GM23248 (cell line): Measurements from ENCODE around the gene SMURF2. TPM values are rescaled to one million over a fixed set of nuclear protein-coding genes. Genes with fewer than 3 reads are reported as not detected.
A peak's percentile ranks its signal among the peaks of the same experiment; 100 is the strongest.

ENCODE experiments used
- DNase-seq: peaks from one replicate; pipeline ENCODE4 v3.0.0-alpha.2; 2015
- H2AFZ ChIP-seq: fragments of 200-600 bp; sonication (generic); 2 replicates; pipeline ENCODE4 v1.6.1; 2016; ENCODE audit warnings: antibody characterized with exemption
- H3F3A ChIP-seq: fragments of 200-600 bp; sonication (generic); 2 replicates; pipeline ENCODE4 v1.6.1; 2016; ENCODE audit warnings: mild to moderate bottlenecking, antibody characterized with exemption, mixed run types; ENCODE audit not compliant: insufficient read depth
- H3K27ac ChIP-seq: fragments of 200-600 bp; sonication (generic); 2 replicates; pipeline ENCODE4 v1.5.1; 2016; ENCODE audit warnings: mild to moderate bottlenecking
- H3K27me3 ChIP-seq: fragments of 200-600 bp; sonication (generic); replicated peaks from 2 replicates; pipeline ENCODE4 v1.6.1; 2016; ENCODE audit warnings: mild to moderate bottlenecking; ENCODE audit not compliant: insufficient read depth
- H3K36me3 ChIP-seq: fragments of 200-600 bp; sonication (generic); 2 replicates; pipeline ENCODE4 v1.6.1; 2016; ENCODE audit warnings: low read depth, mild to moderate bottlenecking
- H3K4me1 ChIP-seq: fragments of 200-600 bp; sonication (generic); 2 replicates; pipeline ENCODE4 v1.6.1; 2016; ENCODE audit warnings: mild to moderate bottlenecking; ENCODE audit not compliant: insufficient read depth
- H3K4me2 ChIP-seq: fragments of 200-600 bp; sonication (generic); one replicate; pipeline ENCODE4 v1.6.1; 2016; ENCODE audit warnings: mild to moderate bottlenecking; ENCODE audit not compliant: unreplicated experiment
- H3K4me3 ChIP-seq: fragments of 200-600 bp; sonication (generic); 2 replicates; pipeline ENCODE4 v1.5.1; 2016; ENCODE audit warnings: mild to moderate bottlenecking
- H3K79me2 ChIP-seq: fragments of 200-600 bp; sonication (generic); 2 replicates; pipeline ENCODE4 v1.6.1; 2016; ENCODE audit warnings: mild to moderate bottlenecking; ENCODE audit not compliant: insufficient read depth
- H3K9ac ChIP-seq: fragments of 200-600 bp; sonication (generic); 2 replicates; pipeline ENCODE4 v1.6.1; 2016; ENCODE audit warnings: mild to moderate bottlenecking
- H3K9me2 ChIP-seq: fragments of 200-600 bp; sonication (generic); 2 replicates; pipeline ENCODE4 v1.6.1; 2016; ENCODE audit warnings: mixed run types, mild to moderate bottlenecking, moderate library complexity; ENCODE audit not compliant: insufficient read depth
- H3K9me3 ChIP-seq: fragments of 200-600 bp; sonication (generic); one replicate; pipeline ENCODE4 v1.6.1; 2017; ENCODE audit warnings: low read depth
- H4K20me1 ChIP-seq: fragments of 200-600 bp; sonication (generic); 2 replicates; pipeline ENCODE4 v1.6.0; 2016; ENCODE audit not compliant: insufficient read depth
- EZH2 ChIP-seq: fragments of 200-600 bp; sonication (generic); IDR thresholded peaks from 2 replicates; pipeline ENCODE4 v1.6.1; 2018; ENCODE audit warnings: antibody characterized with exemption, mild to moderate bottlenecking; ENCODE audit not compliant: insufficient read depth, poor library complexity, severe bottlenecking
- EZH2phosphoT487 ChIP-seq: fragments of 200-600 bp; sonication (generic); IDR thresholded peaks from 2 replicates; pipeline ENCODE4 v1.6.1; 2018; ENCODE audit warnings: antibody characterized with exemption, moderate library complexity, mild to moderate bottlenecking, low read depth; ENCODE audit not compliant: insufficient read depth
- WGBS, 2 experiments: methylation state at CpG; one replicate each; pipeline ENCODE4 v1.1.6; 2015 to 2017; ENCODE audit warnings: low lambda C conversion rate in 2 of 2, low coverage in 1 of 2; ENCODE audit errors: missing lambda C conversion rate in 2 of 2; 5-methylcytosine and 5-hydroxymethylcytosine counted together
- in situ Hi-C: fragments of 300-500 bp; cut with MboI; formaldehyde crosslinking; loops from 2 replicates; pipeline ENCODE4 v1.15.0; 2020
- polyA plus RNA-seq: library from polyadenylated mRNA; unstranded; fragments of >200 nt; fragmentation: Nextera tagmentation; extraction: Ambion mirVana; gene quantifications from 2 replicates; pipeline ENCODE4 v1.2.1, GENCODE V29; 2016
- total RNA-seq: library from RNA; depleted of rRNA; stranded (reverse); fragments of >200 nt; shearing (Covaris generic); gene quantifications from 2 replicates; pipeline ENCODE4 v1.2.3, GENCODE V29; 2014

Gene SMURF2
- total and polyA plus RNA-seq, 2 experiments from 2014 or later: 50.8 to 159 TPM

- Histone ChIP-seq H3K4me3 (no peak overlapping the region), H3K4me2 (peak overlapping the region; percentile 46), H4K20me1 (peaks cover 55% of the 10 kb centered on the region), H3K4me1 (peaks cover 92% of the 10 kb centered on the region), H3K9me3 (no peaks in the 10 kb centered on the region), H3K27me3 (no peaks in the 10 kb centered on the region), H2AFZ (no peak overlapping the region), H3K9ac (peak overlapping the region; percentile 31; the same call in 1 of the 2 replicates), H3K36me3 (peaks cover 24% of the 10 kb centered on the region), H3K79me2 (peaks cover 98% of the 10 kb centered on the region), H3K9me2 (no peaks in the 10 kb centered on the region), H3F3A (peaks cover 94% of the 10 kb centered on the region), H3K27ac (peak overlapping the region; percentile 74)
- TF ChIP-seq EZH2 (no peak), EZH2phosphoT487 (no peak)
- WGBS, 2 experiments: 89 to 91% methylated on average over 3 of the region's 3 CpGs
- no peak for DNase-seq
- in situ Hi-C loops: no loop called here
Measured at GRCh38 chr17:64632194-64632593, 29.9 kb downstream of the SMURF2 start.

DNA sequence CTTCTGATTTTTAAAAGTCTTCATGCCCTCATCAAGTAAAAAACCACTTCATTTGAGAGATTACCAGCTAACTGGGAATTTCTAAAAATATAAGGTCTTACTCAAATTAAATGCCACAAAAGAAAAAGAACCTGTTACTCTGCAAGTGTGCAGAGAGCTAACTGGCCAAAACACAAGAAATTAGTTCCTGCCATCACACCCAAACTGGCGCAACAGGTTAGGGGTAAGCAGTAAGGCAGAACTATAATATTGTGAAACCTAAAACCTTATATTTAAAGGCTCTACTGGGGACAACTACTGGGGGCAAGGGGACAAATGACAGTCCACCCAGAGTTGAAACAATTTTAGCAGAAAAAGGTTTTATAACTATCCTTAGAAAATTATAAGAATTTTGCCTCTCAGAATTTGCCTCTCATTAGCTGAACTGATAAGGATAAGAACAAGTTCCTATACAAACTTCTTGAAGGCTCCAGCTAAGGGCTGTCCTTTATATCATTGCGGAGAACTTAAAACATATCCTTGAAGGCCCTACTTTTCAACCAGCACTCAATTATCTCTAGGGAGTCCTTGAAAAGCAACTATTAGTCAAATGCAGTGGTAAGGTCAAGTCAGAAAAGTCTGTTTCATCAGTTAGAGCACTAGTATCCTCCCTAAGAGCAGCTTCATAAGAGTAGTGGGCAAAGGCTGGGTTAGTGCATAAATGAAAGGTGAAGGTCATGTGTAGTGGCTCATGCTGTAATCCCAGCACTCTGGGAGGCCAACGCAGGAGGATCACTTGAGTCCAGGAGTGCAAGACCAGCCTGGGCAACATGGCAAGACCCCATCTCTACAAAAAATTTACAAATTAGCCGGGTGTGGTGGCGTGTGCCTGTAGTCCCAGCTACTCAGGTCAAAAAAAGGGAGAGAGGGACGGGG, 31.5 kb downstream of the SMURF2 start:
- TF ChIP-seq EZH2phosphoT487 (no peak), EZH2 (no peak)
- H3K9me3 ChIP-seq: no peaks in the 10 kb centered on the region
- peak overlapping the region; percentile 8; the same call in 1 of the 2 replicates for H3K27ac ChIP-seq
- in situ Hi-C loops: no loop called here
- WGBS, 2 experiments: 96 to 99% methylated on average over 5 to 6 of the region's 6 CpGs
- no peak overlapping the region for H3K4me2 ChIP-seq
- H3K9me2 ChIP-seq: no peaks in the 10 kb centered on the region
- peaks cover 100% of the 10 kb centered on the region for H3K79me2 ChIP-seq
- peaks cover 19% of the 10 kb centered on the region for H3K36me3 ChIP-seq
- no peak overlapping the region for H3K9ac ChIP-seq
- peaks cover 94% of the 10 kb centered on the region for H3K4me1 ChIP-seq
- no peaks in the 10 kb centered on the region for H3K27me3 ChIP-seq
- H2AFZ ChIP-seq: no peak overlapping the region
- no peak overlapping the region for H3K4me3 ChIP-seq
- H4K20me1 ChIP-seq: peaks cover 59% of the 10 kb centered on the region
- DNase-seq: no peak
- H3F3A ChIP-seq: peaks cover 93% of the 10 kb centered on the region

- Histone ChIP-seq H3K27me3 (no peaks in the 10 kb centered on the region), H3K4me3 (no peak overlapping the region), H3K4me1 (peaks cover 94% of the 10 kb centered on the region), H3K79me2 (peaks cover 100% of the 10 kb centered on the region), H3K4me2 (no peak overlapping the region), H3K9me2 (no peaks in the 10 kb centered on the region), H3K36me3 (peaks cover 14% of the 10 kb centered on the region), H2AFZ (no peak overlapping the region), H4K20me1 (peaks cover 67% of the 10 kb centered on the region), H3K9me3 (no peaks in the 10 kb centered on the region), H3K9ac (no peak overlapping the region), H3F3A (peaks cover 88% of the 10 kb centered on the region), H3K27ac (peak overlapping the region; percentile 28)
- in situ Hi-C loops: no loop called here
- WGBS, 2 experiments: 61 to 70% methylated on average over 1 of the region's 1 CpG
- DNase-seq: peak; percentile 34
- no peak for TF ChIP-seq EZH2phosphoT487
- TF ChIP-seq EZH2: no peak
Measured at GRCh38 chr17:64628641-64629040, 33.5 kb downstream of the SMURF2 start.

GRCh38 chr17:64627797-64628196, 34.3 kb downstream of the SMURF2 start:
- H3K79me2 ChIP-seq: peaks cover 100% of the 10 kb centered on the region
- no peak overlapping the region for H2AFZ ChIP-seq
- DNase-seq: no peak
- WGBS, 2 experiments: 83 to 84% methylated on average over 5 of the region's 5 CpGs
- in situ Hi-C loops: no loop called here
- TF ChIP-seq EZH2phosphoT487 (no peak), EZH2 (no peak)
- H4K20me1 ChIP-seq: peaks cover 71% of the 10 kb centered on the region
- peaks cover 93% of the 10 kb centered on the region for H3K4me1 ChIP-seq
- H3K27ac ChIP-seq: peak overlapping the region; percentile 7; the same call in 1 of the 2 replicates
- no peaks in the 10 kb centered on the region for H3K9me3 ChIP-seq
- no peak overlapping the region for H3K4me3 ChIP-seq
- H3K36me3 ChIP-seq: peaks cover 7% of the 10 kb centered on the region
- H3K9ac ChIP-seq: no peak overlapping the region
- no peaks in the 10 kb centered on the region for H3K27me3 ChIP-seq
- H3F3A ChIP-seq: peaks cover 88% of the 10 kb centered on the region
- H3K9me2 ChIP-seq: no peaks in the 10 kb centered on the region
- H3K4me2 ChIP-seq: no peak overlapping the region
